HG02885 (cell line): ENCODE results near the gene AGTRAP.

Experiments used
- ATAC-seq: cut with Tn5 transposase; IDR thresholded peaks from one replicate; pipeline ENCODE4 v1.9.1; 2021; ENCODE audit warnings: mild to moderate bottlenecking; ENCODE audit not compliant: unreplicated experiment, poor library complexity

The AGTRAP gene

GRCh38 chr1:11757047-11757446 is 21.1 kb downstream of the AGTRAP start:
- ATAC-seq: no peak

- ATAC-seq: no peak
Observed at GRCh38 chr1:11759791-11760190, 23.9 kb downstream of the AGTRAP start.

- no peak for ATAC-seq
Observed at GRCh38 chr1:11761285-11761684, 25.3 kb downstream of the AGTRAP start.

- ATAC-seq: no peak
Observed at GRCh38 chr1:11761988-11762406, 26.1 kb downstream of the AGTRAP start, which contains the start of gene C1orf167. Gene C1orf167 (plus strand): TSS chr1:11762193. CDS start chr1:11764401, 2,208 bp downstream.

GRCh38 chr1:11764115-11764514 is 28.2 kb downstream of the AGTRAP start:
- ATAC-seq: no peak

- no peak for ATAC-seq
Observed at GRCh38 chr1:11764519-11764918, 28.6 kb downstream of the AGTRAP start.

GRCh38 chr1:11765661-11766428 is 29.9 kb downstream of the AGTRAP start:
- no peak for ATAC-seq

GRCh38 chr1:11766429-11766776 is 30.5 kb downstream of the AGTRAP start:
- ATAC-seq: no peak

- no peak for ATAC-seq
Observed at GRCh38 chr1:11767922-11768704, 32.2 kb downstream of the AGTRAP start.

GRCh38 chr1:11768821-11769220 is 32.9 kb downstream of the AGTRAP start:
- ATAC-seq: no peak

- ATAC-seq: no peak
Observed at GRCh38 chr1:11769274-11769673, 33.3 kb downstream of the AGTRAP start.

- ATAC-seq: no peak
Observed at GRCh38 chr1:11770011-11770410, 34.1 kb downstream of the AGTRAP start.

- no peak for ATAC-seq
Observed at GRCh38 chr1:11771481-11772043, 35.6 kb downstream of the AGTRAP start.

- no peak for ATAC-seq
Observed at GRCh38 chr1:11772458-11772857, 36.5 kb downstream of the AGTRAP start.

GRCh38 chr1:11774753-11775152 is 38.8 kb downstream of the AGTRAP start:
- ATAC-seq: no peak

- no peak for ATAC-seq
Observed at GRCh38 chr1:11777658-11778322, 41.9 kb downstream of the AGTRAP start.

GRCh38 chr1:11778336-11778735 is 42.4 kb downstream of the AGTRAP start:
- ATAC-seq: no peak

- ATAC-seq: no peak
Observed at GRCh38 chr1:11778844-11779623, 43.1 kb downstream of the AGTRAP start.

GRCh38 chr1:11779715-11780379 is 43.9 kb downstream of the AGTRAP start:
- no peak for ATAC-seq
